ENCODE data around the gene RASA1. TPM values are rescaled to one million over a fixed set of nuclear protein-coding genes. Genes with fewer than 3 reads are reported as not detected.
A peak's percentile ranks its signal among the peaks of the same experiment; 100 is the strongest.

RASA1 gene
- total and polyA plus RNA-seq, 2 experiments from 2014 or later: 9.3 to 35.0 TPM

- DNase-seq (ENCODE audit: low spot score) (no peak), ATAC-seq (no peak)
- TF ChIP-seq NANOG (IDR thresholded peaks at IDR 0.05; ENCODE audit: borderline replicate concordance) (no peak), ETS1 (IDR thresholded peaks at IDR 0.05) (no peak), REST (IDR thresholded peaks at IDR 0.05; ENCODE audit: unreplicated experiment) (no peak), STAT1 (IDR thresholded peaks at IDR 0.05; ENCODE audit: unreplicated experiment) (no peak), CREB1 (CRISPR knock-in tag; IDR thresholded peaks at IDR 0.05; ENCODE audit: low read depth) (no peak), JUNB (IDR thresholded peaks at IDR 0.05; ENCODE audit: unreplicated experiment) (no peak), POLR2AphosphoS5 (IDR thresholded peaks at IDR 0.05; ENCODE audit: low read depth) (no peak)
- Histone ChIP-seq H3K36me3 (ENCODE audit: insufficient read depth) (no peaks in the 10 kb centered on the region), H4K20me1 (replicated peaks; ENCODE audit: insufficient read depth) (no peaks in the 10 kb centered on the region), H3K27ac (ENCODE audit: low read depth) (no peak overlapping the region), H3K79me2 (replicated peaks; ENCODE audit: insufficient read depth) (no peaks in the 10 kb centered on the region), H3K4me3 (no peak overlapping the region), H3K4me2 (no peak overlapping the region), H3K27me3 (ENCODE audit: insufficient read depth) (no peaks in the 10 kb centered on the region), H3K9me2 (ENCODE audit: insufficient read depth) (no peaks in the 10 kb centered on the region), H3K4me1 (ENCODE audit: insufficient read depth) (no peaks in the 10 kb centered on the region), H2AFZ (peak overlapping the region; percentile 81; the same call in 1 of the 2 replicates), H3F3A (replicated peaks; ENCODE audit: low read depth) (no peaks in the 10 kb centered on the region)
- H3K9me3 Mint-ChIP-seq: no peaks in the 10 kb centered on the region
- H3K27ac Mint-ChIP-seq: no peak overlapping the region
- H3K36me3 Mint-ChIP-seq (ENCODE audit: low read depth): no peaks in the 10 kb centered on the region
- H3K4me3 Mint-ChIP-seq: no peak overlapping the region
- H3K4me1 Mint-ChIP-seq: no peaks in the 10 kb centered on the region
- no peaks in the 10 kb centered on the region for H3K27me3 Mint-ChIP-seq (ENCODE audit: insufficient read depth, low read depth, poor library complexity)
Observed at GRCh38 chr5:87242242-87242641, 25.4 kb upstream of the RASA1 start.

GRCh38 chr5:87243161-87243844, 24.4 kb upstream of the RASA1 start:
- Mint-ChIP-seq H3K4me1 (no peaks in the 10 kb centered on the region), H3K4me3 (no peak overlapping the region), H3K36me3 (ENCODE audit: low read depth) (no peaks in the 10 kb centered on the region), H3K27me3 (ENCODE audit: insufficient read depth, low read depth, poor library complexity) (no peaks in the 10 kb centered on the region), H3K9me3 (no peaks in the 10 kb centered on the region), H3K27ac (no peak overlapping the region)
- H3K36me3 ChIP-seq (ENCODE audit: insufficient read depth): no peaks in the 10 kb centered on the region
- H2AFZ ChIP-seq: no peak overlapping the region
- no peaks in the 10 kb centered on the region for H4K20me1 ChIP-seq (replicated peaks; ENCODE audit: insufficient read depth)
- TF ChIP-seq CREB1 (CRISPR knock-in tag; IDR thresholded peaks at IDR 0.05; ENCODE audit: low read depth): no peak
- H3K27ac ChIP-seq (ENCODE audit: low read depth): no peak overlapping the region
- H3K4me2 ChIP-seq: no peak overlapping the region
- no peaks in the 10 kb centered on the region for H3K9me2 ChIP-seq (ENCODE audit: insufficient read depth)
- DNase-seq (ENCODE audit: low spot score) (no peak), ATAC-seq (no peak)
- H3K4me1 ChIP-seq (ENCODE audit: insufficient read depth): no peaks in the 10 kb centered on the region
- H3K79me2 ChIP-seq (replicated peaks; ENCODE audit: insufficient read depth): no peaks in the 10 kb centered on the region
- no peaks in the 10 kb centered on the region for H3K27me3 ChIP-seq (ENCODE audit: insufficient read depth)
- H3K4me3 ChIP-seq: no peak overlapping the region
- no peaks in the 10 kb centered on the region for H3F3A ChIP-seq (replicated peaks; ENCODE audit: low read depth)
